ENCODE data around the gene CISTR. TPM values are rescaled to one million over a fixed set of nuclear protein-coding genes. Genes with fewer than 3 reads are reported as not detected.
"Not testable (repeated sequence)": the region's sequence is repeated elsewhere in the genome, so short reads cannot be mapped to it uniquely, and the experiment has no call there.

Gene CISTR
- total and polyA plus RNA-seq, 2 donors (not counting 1 experiment from before 2014, with no cell fraction given): not detected

- Histone ChIP-seq H2AFZ (ENCODE audit: low read length) (no peak overlapping the region), H3K4me1 (ENCODE audit: control insufficient read depth, extremely low read depth, insufficient read depth, low read length) (no peaks in the 10 kb centered on the region), H4K20me1 (ENCODE audit: control insufficient read depth, extremely low read depth, insufficient read depth, low read length) (no peaks in the 10 kb centered on the region), H3K27me3 (ENCODE audit: control insufficient read depth, insufficient read depth, low read length) (no peaks in the 10 kb centered on the region), H3K9ac (ENCODE audit: insufficient read depth, low read length) (no peak overlapping the region), H3K4me2 (ENCODE audit: extremely low read depth, insufficient read depth, low read length) (no peak overlapping the region), H3K79me2 (ENCODE audit: control insufficient read depth, insufficient read depth, low read length) (peaks cover 4% of the 10 kb centered on the region), H3K4me3 (replicated peaks in 1 of 4; ENCODE audit: control extremely low read depth in 1 of 4, insufficient read depth in 1 of 4, low read depth in 3 of 4, low read length in 4 of 4) (no peak overlapping the region), H3K27ac (ENCODE audit: insufficient read depth, low read length) (no peak overlapping the region), H3K36me3 (ENCODE audit: control insufficient read depth, insufficient read depth, low read length) (peaks cover 4% of the 10 kb centered on the region), H3K9me3 (ENCODE audit: control insufficient read depth, insufficient read depth, low read depth, low read length) (no peaks in the 10 kb centered on the region)
- DNase-seq (ENCODE audit: low read depth in 2 of 2): peak in 1 of 2 donors; percentile 66
- TF ChIP-seq CTCF (conservative IDR thresholded peaks at IDR 0.05 in 1 of 2, IDR thresholded peaks at IDR 0.05 in 1 of 2; ENCODE audit: low read depth in 1 of 2, low read length in 2 of 2): no peak
- no peak for TF ChIP-seq EZH2 (IDR thresholded peaks at IDR 0.05; ENCODE audit: low read length, missing control alignments)
These were observed 29.2 kb downstream of the CISTR start for GRCh38 chr12:53722450-53723041.

- TF ChIP-seq EZH2 (IDR thresholded peaks at IDR 0.05; ENCODE audit: low read length, missing control alignments): no peak
- no peak for TF ChIP-seq CTCF (conservative IDR thresholded peaks at IDR 0.05 in 1 of 2, IDR thresholded peaks at IDR 0.05 in 1 of 2; ENCODE audit: low read depth in 1 of 2, low read length in 2 of 2)
- no peaks in the 10 kb centered on the region for H3K9me3 ChIP-seq (ENCODE audit: control insufficient read depth, insufficient read depth, low read depth, low read length)
- no peak for DNase-seq (ENCODE audit: low read depth in 2 of 2)
- no peak overlapping the region for H3K4me2 ChIP-seq (ENCODE audit: extremely low read depth, insufficient read depth, low read length)
- H3K4me3 ChIP-seq (replicated peaks in 1 of 4; ENCODE audit: control extremely low read depth in 1 of 4, insufficient read depth in 1 of 4, low read depth in 3 of 4, low read length in 4 of 4): no peak overlapping the region
- H4K20me1 ChIP-seq (ENCODE audit: control insufficient read depth, extremely low read depth, insufficient read depth, low read length): no peaks in the 10 kb centered on the region
- H3K27ac ChIP-seq (ENCODE audit: insufficient read depth, low read length): no peak overlapping the region
- peaks cover 4% of the 10 kb centered on the region for H3K36me3 ChIP-seq (ENCODE audit: control insufficient read depth, insufficient read depth, low read length)
- H3K27me3 ChIP-seq (ENCODE audit: control insufficient read depth, insufficient read depth, low read length): no peaks in the 10 kb centered on the region
- H3K4me1 ChIP-seq (ENCODE audit: control insufficient read depth, extremely low read depth, insufficient read depth, low read length): no peaks in the 10 kb centered on the region
- H3K79me2 ChIP-seq (ENCODE audit: control insufficient read depth, insufficient read depth, low read length): peaks cover 2% of the 10 kb centered on the region
- no peak overlapping the region for H2AFZ ChIP-seq (ENCODE audit: low read length)
- H3K9ac ChIP-seq (ENCODE audit: insufficient read depth, low read length): no peak overlapping the region
These were observed 30.8 kb downstream of the CISTR start for GRCh38 chr12:53720946-53721345.

GRCh38 chr12:53719649-53720048 lies 32.1 kb downstream of the CISTR start:
- no peaks in the 10 kb centered on the region for H3K79me2 ChIP-seq (ENCODE audit: control insufficient read depth, insufficient read depth, low read length)
- TF ChIP-seq CTCF (conservative IDR thresholded peaks at IDR 0.05 in 1 of 2, IDR thresholded peaks at IDR 0.05 in 1 of 2; ENCODE audit: low read depth in 1 of 2, low read length in 2 of 2): no peak
- TF ChIP-seq EZH2 (IDR thresholded peaks at IDR 0.05; ENCODE audit: low read length, missing control alignments): no peak
- H2AFZ ChIP-seq (ENCODE audit: low read length): no peak overlapping the region
- no peak for DNase-seq (ENCODE audit: low read depth in 2 of 2)
- no peaks in the 10 kb centered on the region for H3K4me1 ChIP-seq (ENCODE audit: control insufficient read depth, extremely low read depth, insufficient read depth, low read length)
- H3K4me2 ChIP-seq (ENCODE audit: extremely low read depth, insufficient read depth, low read length): no peak overlapping the region
- H3K36me3 ChIP-seq (ENCODE audit: control insufficient read depth, insufficient read depth, low read length): peaks cover 10% of the 10 kb centered on the region
- no peak overlapping the region for H3K4me3 ChIP-seq (replicated peaks in 1 of 4; ENCODE audit: control extremely low read depth in 1 of 4, insufficient read depth in 1 of 4, low read depth in 3 of 4, low read length in 4 of 4)
- no peaks in the 10 kb centered on the region for H3K27me3 ChIP-seq (ENCODE audit: control insufficient read depth, insufficient read depth, low read length)
- H3K27ac ChIP-seq (ENCODE audit: insufficient read depth, low read length): no peak overlapping the region
- no peaks in the 10 kb centered on the region for H3K9me3 ChIP-seq (ENCODE audit: control insufficient read depth, insufficient read depth, low read depth, low read length)
- H3K9ac ChIP-seq (ENCODE audit: insufficient read depth, low read length): no peak overlapping the region
- H4K20me1 ChIP-seq (ENCODE audit: control insufficient read depth, extremely low read depth, insufficient read depth, low read length): no peaks in the 10 kb centered on the region

- peaks cover 12% of the 10 kb centered on the region for H3K36me3 ChIP-seq (ENCODE audit: control insufficient read depth, insufficient read depth, low read length)
- H3K4me1 ChIP-seq (ENCODE audit: control insufficient read depth, extremely low read depth, insufficient read depth, low read length); H3K27ac ChIP-seq (ENCODE audit: insufficient read depth, low read length); H4K20me1 ChIP-seq (ENCODE audit: control insufficient read depth, extremely low read depth, insufficient read depth, low read length); H3K79me2 ChIP-seq (ENCODE audit: control insufficient read depth, insufficient read depth, low read length); H3K4me2 ChIP-seq (ENCODE audit: extremely low read depth, insufficient read depth, low read length); H3K9ac ChIP-seq (ENCODE audit: insufficient read depth, low read length); H3K4me3 ChIP-seq (replicated peaks in 1 of 4; ENCODE audit: control extremely low read depth in 1 of 4, insufficient read depth in 1 of 4, low read depth in 3 of 4, low read length in 4 of 4); H3K27me3 ChIP-seq (ENCODE audit: control insufficient read depth, insufficient read depth, low read length); DNase-seq (ENCODE audit: low read depth in 2 of 2); H3K9me3 ChIP-seq (ENCODE audit: control insufficient read depth, insufficient read depth, low read depth, low read length); H2AFZ ChIP-seq (ENCODE audit: low read length): not testable (repeated sequence)
These were observed 33.2 kb downstream of the CISTR start for GRCh38 chr12:53718567-53718966.

All from fibroblast of lung (primary cell).